Neural cell (in vitro differentiated cells): Measurements from ENCODE around the gene DENND4B. TPM values are rescaled to one million over a fixed set of nuclear protein-coding genes. Genes with fewer than 3 reads are reported as not detected.

Experiments used
- H2AFZ ChIP-seq: fragments of 200-600, 300-800 bp; sonication (generic), shearing (Covaris generic); 2 replicates; pipeline ENCODE4 v1.6.0; 2014; ENCODE audit warnings: low read depth, mild to moderate bottlenecking, antibody characterized with exemption, low read length, moderate library complexity
- H3F3A ChIP-seq: fragments of 200-600 bp; shearing (Covaris generic); 2 replicates; pipeline ENCODE4 v1.6.1; 2016; ENCODE audit warnings: mild to moderate bottlenecking, moderate library complexity, mixed read lengths, antibody characterized with exemption, low read length; ENCODE audit not compliant: insufficient read depth, poor library complexity, severe bottlenecking
- H3K27ac ChIP-seq: fragments of 200-600, 300-800 bp; sonication (generic), shearing (Covaris generic); 2 replicates; pipeline ENCODE4 v1.5.1; 2014; ENCODE audit warnings: mild to moderate bottlenecking, low read length, moderate library complexity
- H3K27me3 ChIP-seq: fragments of 300-800, 200-600 bp; sonication (generic), shearing (Covaris generic); 2 replicates; pipeline ENCODE4 v1.6.0; 2014; ENCODE audit warnings: mild to moderate bottlenecking, low read depth, low read length, moderate library complexity; ENCODE audit not compliant: insufficient read depth
- H3K36me3 ChIP-seq: fragments of 300-800, 200-600 bp; sonication (generic), shearing (Covaris generic); 2 replicates; pipeline ENCODE4 v1.5.1; 2014; ENCODE audit warnings: mild to moderate bottlenecking, antibody characterized with exemption, low read length, moderate library complexity; ENCODE audit not compliant: insufficient read depth
- H3K4me2 ChIP-seq: fragments of 300-800, 200-600 bp; sonication (generic), shearing (Covaris generic); 2 replicates; pipeline ENCODE4 v1.6.0; 2014; ENCODE audit warnings: mild to moderate bottlenecking, low read length
- H3K4me3 ChIP-seq: fragments of 300-800, 200-600 bp; sonication (generic), shearing (Covaris generic); 2 replicates; pipeline ENCODE4 v1.5.1; 2014; ENCODE audit warnings: mild to moderate bottlenecking, low read length, moderate library complexity
- H3K79me2 ChIP-seq: fragments of 200-600 bp; shearing (Covaris generic); replicated peaks from 2 replicates; pipeline ENCODE4 v1.6.0; 2014; ENCODE audit warnings: mild to moderate bottlenecking, low read length, moderate library complexity; ENCODE audit not compliant: insufficient read depth
- H3K9ac ChIP-seq: fragments of 300-800, 200-600 bp; sonication (generic), shearing (Covaris generic); 2 replicates; pipeline ENCODE4 v1.6.1; 2016; ENCODE audit warnings: mild to moderate bottlenecking, low read length, mixed read lengths
- H3K9me2 ChIP-seq: fragments of 200-600 bp; shearing (Covaris generic); 2 replicates; pipeline ENCODE4 v1.6.1; 2016; ENCODE audit warnings: mild to moderate bottlenecking, low read length, mixed read lengths; ENCODE audit not compliant: insufficient read depth
- H3K9me3 ChIP-seq: fragments of 200-600, 300-800 bp; sonication (generic), shearing (Covaris generic); 2 replicates; pipeline ENCODE4 v1.6.1; 2016; ENCODE audit warnings: mild to moderate bottlenecking, mixed run types, low read length, moderate library complexity, mixed read lengths
- H4K20me1 ChIP-seq: fragments of 200-600 bp; shearing (Covaris generic); 2 replicates; pipeline ENCODE4 v1.6.1; 2016; ENCODE audit warnings: mild to moderate bottlenecking, mixed run types; ENCODE audit not compliant: insufficient read depth
- MXI1 ChIP-seq: fragments of 450-650 bp; conservative IDR thresholded peaks from 2 replicates; pipeline ENCODE4 v1.6.1; 2014; ENCODE audit warnings: antibody characterized with exemption, mild to moderate bottlenecking; ENCODE audit not compliant: poor library complexity, severe bottlenecking
- POLR2AphosphoS5 ChIP-seq: IDR thresholded peaks from 2 replicates; pipeline ENCODE4 v1.6.1; 2012
- RAD21 ChIP-seq: fragments of 450-650 bp; conservative IDR thresholded peaks from 2 replicates; pipeline ENCODE4 v1.6.1; 2014; ENCODE audit warnings: antibody characterized with exemption, mild to moderate bottlenecking, moderate library complexity
- SMC3 ChIP-seq: fragments of 450-650 bp; conservative IDR thresholded peaks from 2 replicates; pipeline ENCODE4 v1.6.1; 2014; ENCODE audit warnings: antibody characterized with exemption, mild to moderate bottlenecking, moderate library complexity; ENCODE audit not compliant: poor library complexity
- TAF1 ChIP-seq: IDR thresholded peaks from 2 replicates; pipeline ENCODE4 v1.6.1; 2012; ENCODE audit warnings: low read depth
- polyA plus RNA-seq: library from polyadenylated mRNA; depleted of rRNA; stranded (reverse); fragments of >200 nt; gene quantifications from 2 replicates; pipeline ENCODE4 v1.2.3, GENCODE V29; 2014
- TF ChIP-seq, protein P1 (sequence below): fragments of 450-650 bp; IDR thresholded peaks from 2 replicates; pipeline ENCODE4 v1.5.1; 2014; ENCODE audit warnings: antibody characterized with exemption, mild to moderate bottlenecking, moderate library complexity; ENCODE audit not compliant: poor library complexity, severe bottlenecking

The DENND4B gene
- polyA plus RNA-seq, 1 donor from 2014 or later = 25.3 TPM

DNA sequence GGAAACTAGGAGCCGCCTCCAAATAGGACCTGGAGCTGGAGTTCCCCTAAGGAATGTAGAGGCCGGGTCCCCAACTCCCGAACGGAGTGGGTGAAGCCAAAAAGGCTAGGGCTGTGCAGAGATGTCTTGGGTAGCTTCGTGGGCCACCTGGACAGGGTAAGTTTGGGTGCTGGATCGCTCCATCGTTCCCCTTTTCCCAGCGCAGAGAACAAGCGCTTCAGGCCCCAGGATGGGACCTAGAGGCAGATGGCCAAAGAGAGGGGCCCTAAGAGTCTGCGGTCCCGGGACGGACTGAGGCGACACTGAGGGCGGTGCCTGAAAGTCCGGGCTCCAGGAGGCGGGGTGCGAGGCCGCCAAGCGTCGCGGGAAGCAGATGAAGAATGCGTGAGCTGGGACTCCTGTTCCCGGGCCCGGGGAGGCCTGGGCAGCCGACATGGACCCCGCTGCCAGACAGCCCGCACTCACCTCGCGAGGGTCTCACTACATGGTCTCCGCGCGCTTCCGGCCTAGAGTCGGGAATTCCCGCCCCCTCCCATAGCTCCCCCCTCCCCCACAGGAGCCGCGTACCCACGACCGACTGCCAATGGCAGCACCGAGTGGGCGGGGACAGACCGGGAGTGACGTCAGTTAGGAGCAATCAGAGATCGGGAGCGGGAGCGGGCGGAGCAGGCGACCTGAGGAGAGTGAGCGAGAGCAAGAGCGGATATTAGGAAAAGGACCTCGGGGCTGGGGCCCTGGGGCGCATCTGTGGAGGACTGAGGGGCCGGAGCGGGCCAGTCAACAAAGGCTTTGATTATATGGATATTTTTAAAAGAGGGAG is 16.7 kb upstream of the DENND4B start, which contains the start of gene SLC39A1:
Gene SLC39A1 (minus strand): TSS at position 508 of the 820 bp plus-strand sequence. CDS start 822 bp downstream, outside the sequence.
- Histone ChIP-seq H3F3A (peaks cover 4% of the 10 kb centered on the region), H3K9me2 (no peaks in the 10 kb centered on the region), H3K27me3 (no peaks in the 10 kb centered on the region), H3K36me3 (no peaks in the 10 kb centered on the region), H3K9me3 (no peaks in the 10 kb centered on the region), H3K4me3 (peak within 1 kb of the TSS; percentile 90), H4K20me1 (no peaks in the 10 kb centered on the region), H3K9ac (peak within 1 kb of the TSS; percentile 84), H3K27ac (peak within 1 kb of the TSS; percentile 81), H3K79me2 (peaks cover 25% of the 10 kb centered on the region), H2AFZ (peak within 1 kb of the TSS; percentile 79), H3K4me2 (peak within 1 kb of the TSS; percentile 94)
- TF ChIP-seq MXI1 (peak; percentile 57), TAF1 (peak; percentile 74), POLR2AphosphoS5 (peak; percentile 67), RAD21 (no peak)
- TF ChIP-seq, protein P1, sequence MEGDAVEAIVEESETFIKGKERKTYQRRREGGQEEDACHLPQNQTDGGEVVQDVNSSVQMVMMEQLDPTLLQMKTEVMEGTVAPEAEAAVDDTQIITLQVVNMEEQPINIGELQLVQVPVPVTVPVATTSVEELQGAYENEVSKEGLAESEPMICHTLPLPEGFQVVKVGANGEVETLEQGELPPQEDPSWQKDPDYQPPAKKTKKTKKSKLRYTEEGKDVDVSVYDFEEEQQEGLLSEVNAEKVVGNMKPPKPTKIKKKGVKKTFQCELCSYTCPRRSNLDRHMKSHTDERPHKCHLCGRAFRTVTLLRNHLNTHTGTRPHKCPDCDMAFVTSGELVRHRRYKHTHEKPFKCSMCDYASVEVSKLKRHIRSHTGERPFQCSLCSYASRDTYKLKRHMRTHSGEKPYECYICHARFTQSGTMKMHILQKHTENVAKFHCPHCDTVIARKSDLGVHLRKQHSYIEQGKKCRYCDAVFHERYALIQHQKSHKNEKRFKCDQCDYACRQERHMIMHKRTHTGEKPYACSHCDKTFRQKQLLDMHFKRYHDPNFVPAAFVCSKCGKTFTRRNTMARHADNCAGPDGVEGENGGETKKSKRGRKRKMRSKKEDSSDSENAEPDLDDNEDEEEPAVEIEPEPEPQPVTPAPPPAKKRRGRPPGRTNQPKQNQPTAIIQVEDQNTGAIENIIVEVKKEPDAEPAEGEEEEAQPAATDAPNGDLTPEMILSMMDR = no peak

DNA sequence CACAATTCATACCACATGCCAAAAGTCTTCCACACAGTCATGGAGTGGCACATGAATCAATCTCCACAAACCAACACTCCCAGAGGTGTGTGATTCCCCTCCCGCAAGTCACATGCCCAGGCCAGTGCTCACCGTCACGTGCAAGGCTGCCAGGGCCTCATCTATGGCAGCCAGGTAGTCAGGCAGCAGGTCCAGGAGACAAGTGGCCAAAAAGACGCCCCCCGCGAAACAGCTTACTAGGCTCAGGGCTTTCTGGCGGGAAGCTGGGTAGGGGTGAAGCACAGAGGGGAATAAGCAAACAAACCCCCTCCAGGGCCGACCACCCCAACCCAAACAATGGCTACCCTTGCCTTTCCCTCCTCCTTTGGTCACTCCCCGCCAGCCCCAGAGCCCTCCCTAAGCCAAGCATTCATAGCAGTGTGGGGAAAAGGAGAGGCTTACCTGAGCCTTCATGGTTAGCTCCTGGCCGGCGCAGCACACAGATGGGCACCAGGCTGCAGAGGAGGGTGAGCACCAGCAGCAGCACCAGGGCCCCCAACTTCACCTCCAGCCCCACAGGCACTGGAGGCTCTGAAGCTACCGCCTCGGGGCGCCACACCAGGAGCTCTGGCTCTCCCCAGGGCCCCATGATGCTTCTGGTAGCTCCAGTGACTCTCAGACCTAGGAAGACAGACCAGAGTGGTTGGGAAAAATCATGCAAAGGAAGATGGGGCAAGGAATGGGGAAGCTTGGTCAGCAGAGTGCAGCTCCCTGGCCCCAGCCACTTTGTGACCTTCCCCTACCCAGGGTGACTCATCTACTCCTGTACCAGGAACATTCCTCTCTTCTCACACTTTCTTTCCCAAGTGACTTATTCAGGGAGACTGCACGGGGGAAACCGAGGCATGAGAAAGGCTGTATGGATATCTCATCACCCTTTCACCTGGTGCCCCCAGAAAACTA is 15.8 kb upstream of the DENND4B start:
- Histone ChIP-seq H3K9ac (peak overlapping the region; percentile 84), H3K4me3 (peak overlapping the region; percentile 90), H3K9me2 (no peaks in the 10 kb centered on the region), H3F3A (peaks cover 4% of the 10 kb centered on the region), H4K20me1 (no peaks in the 10 kb centered on the region), H3K9me3 (no peaks in the 10 kb centered on the region), H3K27ac (no peak overlapping the region), H3K27me3 (no peaks in the 10 kb centered on the region), H3K4me2 (peak overlapping the region; percentile 88), H3K79me2 (peaks cover 32% of the 10 kb centered on the region), H2AFZ (no peak overlapping the region), H3K36me3 (no peaks in the 10 kb centered on the region)
- no peak for TF ChIP-seq MXI1
- no peak for TF ChIP-seq SMC3
- TF ChIP-seq POLR2AphosphoS5 = no peak
- no peak for TF ChIP-seq TAF1
- TF ChIP-seq, protein P1 = no peak
